Neural progenitor cell (in vitro differentiated cells): Measurements from ENCODE around the gene DSCAML1. TPM values are rescaled to one million over a fixed set of nuclear protein-coding genes. Genes with fewer than 3 reads are reported as not detected.

Experiments
- DNase-seq: peaks from one replicate; pipeline ENCODE4 v3.0.0-alpha.2; 2016; ENCODE audit warnings: low spot score
- H2AFZ ChIP-seq: fragments of 200-600 bp; sonication (generic); replicated peaks from 2 replicates; pipeline ENCODE4 v1.6.1; 2016; ENCODE audit warnings: antibody characterized with exemption
- H3F3A ChIP-seq: fragments of 200-600 bp; sonication (generic); 2 replicates; pipeline ENCODE4 v1.6.1; 2016; ENCODE audit warnings: antibody characterized with exemption, low read depth
- H3K27ac ChIP-seq: fragments of 200-600 bp; sonication (generic); 2 replicates; pipeline ENCODE4 v1.5.1; 2016; ENCODE audit warnings: mild to moderate bottlenecking
- H3K27me3 ChIP-seq: fragments of 200-600 bp; sonication (generic); 2 replicates; pipeline ENCODE4 v1.6.1; 2016; ENCODE audit warnings: mild to moderate bottlenecking, moderate library complexity
- H3K36me3 ChIP-seq: fragments of 200-600 bp; sonication (generic); 2 replicates; pipeline ENCODE4 v1.5.1; 2016
- H3K4me1 ChIP-seq: fragments of 200-600 bp; sonication (generic); 2 replicates; pipeline ENCODE4 v1.6.1; 2016; ENCODE audit warnings: mixed run types
- H3K4me2 ChIP-seq: fragments of 200-600 bp; sonication (generic); 2 replicates; pipeline ENCODE4 v1.6.1; 2016
- H3K4me3 ChIP-seq: fragments of 200-600 bp; sonication (generic); 2 replicates; pipeline ENCODE4 v1.5.1; 2016
- H3K79me2 ChIP-seq: fragments of 200-600 bp; sonication (generic); 2 replicates; pipeline ENCODE4 v1.6.1; 2016; ENCODE audit warnings: low read depth
- H3K9ac ChIP-seq: fragments of 200-600 bp; sonication (generic); 2 replicates; pipeline ENCODE4 v1.6.1; 2016
- H3K9me3 ChIP-seq: fragments of 200-600 bp; sonication (generic); 2 replicates; pipeline ENCODE4 v1.5.1; 2016; ENCODE audit warnings: low read depth
- H4K20me1 ChIP-seq: fragments of 200-600 bp; sonication (generic); 2 replicates; pipeline ENCODE4 v1.6.1; 2016; ENCODE audit warnings: low read depth
- H3K27ac Mint-ChIP-seq: 3 replicates; pipeline ENCODE4 v1.8.0; 2021; ENCODE audit warnings: mixed read lengths
- H3K27me3 Mint-ChIP-seq: 2 replicates; pipeline ENCODE4 v1.8.0; 2022; ENCODE audit warnings: low read depth, mild to moderate bottlenecking, inconsistent platforms, moderate library complexity, mixed read lengths; ENCODE audit not compliant: insufficient read depth
- H3K36me3 Mint-ChIP-seq: 3 replicates; pipeline ENCODE4 v1.8.0; 2021; ENCODE audit warnings: mixed read lengths
- H3K4me1 Mint-ChIP-seq: 3 replicates; pipeline ENCODE4 v1.8.0; 2021; ENCODE audit warnings: mixed read lengths
- H3K4me3 Mint-ChIP-seq: 3 replicates; pipeline ENCODE4 v1.8.0; 2021; ENCODE audit warnings: mild to moderate bottlenecking, moderate library complexity, mixed read lengths
- H3K9me3 Mint-ChIP-seq: 3 replicates; pipeline ENCODE4 v1.8.0; 2020; ENCODE audit warnings: mixed read lengths
- CTCF ChIP-seq: fragments of 200-600 bp; sonication (generic); IDR thresholded peaks from 2 replicates; pipeline ENCODE4 v1.5.1; 2017; ENCODE audit warnings: antibody characterized with exemption, mild to moderate bottlenecking
- EZH2 ChIP-seq: fragments of 200-600 bp; sonication (generic); IDR thresholded peaks from 2 replicates; pipeline ENCODE4 v1.6.1; 2017; ENCODE audit warnings: antibody characterized with exemption, mild to moderate bottlenecking, moderate library complexity
- EZH2phosphoT487 ChIP-seq: fragments of 200-600 bp; sonication (generic); IDR thresholded peaks from 2 replicates; pipeline ENCODE4 v1.6.1; 2017; ENCODE audit warnings: antibody characterized with exemption
- total RNA-seq: library from RNA; depleted of rRNA; stranded (reverse); fragments of >200 nt; gene quantifications from 2 replicates; pipeline ENCODE4 v1.2.3, GENCODE V29; 2015; ENCODE audit warnings: low replicate concordance

DSCAML1 gene
- total RNA-seq, 1 donor from 2014 or later: 0.06 TPM

GRCh38 chr11:117597071-117597470, 199.9 kb downstream of the DSCAML1 start:
- no peak for TF ChIP-seq EZH2
- no peak for TF ChIP-seq EZH2phosphoT487
- no peak for TF ChIP-seq CTCF
- H3K4me1 Mint-ChIP-seq: peaks cover 26% of the 10 kb centered on the region
- no peaks in the 10 kb centered on the region for H3K36me3 ChIP-seq
- no peak overlapping the region for H2AFZ ChIP-seq
- peak; percentile 83 for DNase-seq
- H3K4me3 Mint-ChIP-seq: no peak overlapping the region
- peaks cover 5% of the 10 kb centered on the region for H3F3A ChIP-seq
- no peaks in the 10 kb centered on the region for H3K9me3 ChIP-seq
- H3K4me1 ChIP-seq: peaks cover 17% of the 10 kb centered on the region
- no peak overlapping the region for H3K4me3 ChIP-seq
- no peaks in the 10 kb centered on the region for H3K36me3 Mint-ChIP-seq
- peaks cover 9% of the 10 kb centered on the region for H4K20me1 ChIP-seq
- no peak overlapping the region for H3K27ac Mint-ChIP-seq
- no peak overlapping the region for H3K4me2 ChIP-seq
- H3K9ac ChIP-seq: no peak overlapping the region
- no peak overlapping the region for H3K27ac ChIP-seq
- H3K27me3 ChIP-seq: no peaks in the 10 kb centered on the region
- no peaks in the 10 kb centered on the region for H3K79me2 ChIP-seq
- no peaks in the 10 kb centered on the region for H3K9me3 Mint-ChIP-seq
- H3K27me3 Mint-ChIP-seq: peaks cover 13% of the 10 kb centered on the region

GRCh38 chr11:117595440-117595839, 201.6 kb downstream of the DSCAML1 start:
- no peak overlapping the region for H3K4me3 Mint-ChIP-seq
- peaks cover 19% of the 10 kb centered on the region for H3K4me1 Mint-ChIP-seq
- no peak for DNase-seq
- Histone ChIP-seq H2AFZ (no peak overlapping the region), H3F3A (peaks cover 1% of the 10 kb centered on the region), H3K27me3 (no peaks in the 10 kb centered on the region), H3K4me1 (peaks cover 8% of the 10 kb centered on the region), H3K79me2 (no peaks in the 10 kb centered on the region), H3K36me3 (no peaks in the 10 kb centered on the region), H3K9me3 (no peaks in the 10 kb centered on the region), H3K4me2 (no peak overlapping the region), H4K20me1 (peaks cover 9% of the 10 kb centered on the region), H3K27ac (no peak overlapping the region), H3K9ac (no peak overlapping the region), H3K4me3 (no peak overlapping the region)
- H3K27me3 Mint-ChIP-seq: peaks cover 15% of the 10 kb centered on the region
- no peak overlapping the region for H3K27ac Mint-ChIP-seq
- TF ChIP-seq EZH2 (no peak), CTCF (peak; percentile 25), EZH2phosphoT487 (no peak)
- H3K36me3 Mint-ChIP-seq: no peaks in the 10 kb centered on the region
- H3K9me3 Mint-ChIP-seq: no peaks in the 10 kb centered on the region

GRCh38 chr11:117594721-117595120, 202.3 kb downstream of the DSCAML1 start:
- no peaks in the 10 kb centered on the region for H3K27me3 ChIP-seq
- peaks cover 14% of the 10 kb centered on the region for H3K4me1 Mint-ChIP-seq

More at GRCh38 chr11:117594721-117595120, 202.3 kb downstream of the DSCAML1 start:
- Histone ChIP-seq H3K4me1 (peaks cover under 1% of the 10 kb centered on the region), H3F3A (no peaks in the 10 kb centered on the region), H4K20me1 (peaks cover 4% of the 10 kb centered on the region), H3K79me2 (no peaks in the 10 kb centered on the region), H3K9ac (no peak overlapping the region), H3K4me2 (no peak overlapping the region), H3K4me3 (no peak overlapping the region), H2AFZ (no peak overlapping the region), H3K36me3 (no peaks in the 10 kb centered on the region), H3K9me3 (no peaks in the 10 kb centered on the region), H3K27ac (no peak overlapping the region)
- DNase-seq: no peak
- TF ChIP-seq CTCF: no peak
- TF ChIP-seq EZH2phosphoT487: no peak
- TF ChIP-seq EZH2: no peak
- peaks cover 15% of the 10 kb centered on the region for H3K27me3 Mint-ChIP-seq
- no peak overlapping the region for H3K4me3 Mint-ChIP-seq
- no peaks in the 10 kb centered on the region for H3K36me3 Mint-ChIP-seq
- no peak overlapping the region for H3K27ac Mint-ChIP-seq
- no peaks in the 10 kb centered on the region for H3K9me3 Mint-ChIP-seq
